ENCODE data around the gene SNRPD3. TPM values are rescaled to one million over a fixed set of nuclear protein-coding genes. Genes with fewer than 3 reads are reported as not detected.
"Not testable (repeated sequence)": the region's sequence is repeated elsewhere in the genome, so short reads cannot be mapped to it uniquely, and the experiment has no call there.

Gene SNRPD3
- total RNA-seq, 1 donor from 2014 or later, result 66.8 TPM

GRCh38 chr22:24543185-24543601 lies 12.6 kb upstream of the SNRPD3 start:
- Histone ChIP-seq H3K27ac (peak overlapping the region; percentile 46), H3K36me3 (peaks cover 92% of the 10 kb centered on the region), H3K4me3 (no peak overlapping the region), H3K4me1 (peaks cover 32% of the 10 kb centered on the region), H3K9me3 (no peaks in the 10 kb centered on the region), H3K27me3 (ENCODE audit: low read depth) (no peaks in the 10 kb centered on the region)
- peak; percentile 12 to 15 for ATAC-seq
- TF ChIP-seq CTCF (IDR thresholded peaks at IDR 0.05), result no peak
- intact Hi-C loops (cut with DNase I), result no loop called here
- DNase-seq, result no peak

DNA sequence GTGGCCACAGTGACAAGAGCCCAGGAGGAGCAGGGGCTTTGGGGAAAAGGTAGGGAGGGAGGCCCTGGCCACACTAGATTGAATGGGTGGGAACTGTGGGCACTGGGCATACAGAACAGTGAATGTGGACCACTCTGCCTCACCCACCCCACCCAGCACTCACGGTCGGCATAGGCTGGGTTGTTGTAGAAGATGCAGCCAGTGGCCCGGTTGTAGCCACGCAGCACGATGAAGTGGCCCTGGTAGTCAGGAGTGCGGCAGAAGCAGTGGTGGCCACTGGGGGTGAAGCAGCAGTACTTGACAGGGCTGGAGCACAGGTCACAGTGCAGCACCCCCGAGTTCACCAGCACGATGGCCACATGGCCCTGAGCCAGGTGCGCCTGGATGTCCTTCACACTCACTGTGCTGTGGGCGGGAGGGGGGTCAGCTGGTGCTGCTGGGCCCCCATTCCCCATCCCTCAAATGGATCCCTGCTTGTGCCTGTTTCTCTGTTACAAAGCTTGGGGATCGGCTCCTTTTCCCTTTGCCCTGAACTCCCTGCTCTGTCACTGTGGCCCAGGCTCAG lies 12.0 kb upstream of the SNRPD3 start:
- no peak overlapping the region for H3K27ac ChIP-seq
- no peak overlapping the region for H3K4me3 ChIP-seq
- DNase-seq, result no peak
- intact Hi-C loops (cut with DNase I), result no loop called here
- ATAC-seq, result no peak
- H3K9me3 ChIP-seq, result no peaks in the 10 kb centered on the region
- peaks cover 92% of the 10 kb centered on the region for H3K36me3 ChIP-seq
- no peaks in the 10 kb centered on the region for H3K27me3 ChIP-seq (ENCODE audit: low read depth)
- no peak for TF ChIP-seq CTCF (IDR thresholded peaks at IDR 0.05)
- peaks cover 32% of the 10 kb centered on the region for H3K4me1 ChIP-seq

GRCh38 chr22:24548812-24549211 lies 7.0 kb upstream of the SNRPD3 start:
- peaks cover 65% of the 10 kb centered on the region for H3K36me3 ChIP-seq
- no peak for DNase-seq
- TF ChIP-seq CTCF (IDR thresholded peaks at IDR 0.05), result no peak
- peaks cover 60% of the 10 kb centered on the region for H3K4me1 ChIP-seq
- intact Hi-C loops (cut with DNase I), result no loop called here
- no peak overlapping the region for H3K4me3 ChIP-seq
- no peaks in the 10 kb centered on the region for H3K27me3 ChIP-seq (ENCODE audit: low read depth)
- no peak for ATAC-seq
- no peaks in the 10 kb centered on the region for H3K9me3 ChIP-seq
- no peak overlapping the region for H3K27ac ChIP-seq

DNA sequence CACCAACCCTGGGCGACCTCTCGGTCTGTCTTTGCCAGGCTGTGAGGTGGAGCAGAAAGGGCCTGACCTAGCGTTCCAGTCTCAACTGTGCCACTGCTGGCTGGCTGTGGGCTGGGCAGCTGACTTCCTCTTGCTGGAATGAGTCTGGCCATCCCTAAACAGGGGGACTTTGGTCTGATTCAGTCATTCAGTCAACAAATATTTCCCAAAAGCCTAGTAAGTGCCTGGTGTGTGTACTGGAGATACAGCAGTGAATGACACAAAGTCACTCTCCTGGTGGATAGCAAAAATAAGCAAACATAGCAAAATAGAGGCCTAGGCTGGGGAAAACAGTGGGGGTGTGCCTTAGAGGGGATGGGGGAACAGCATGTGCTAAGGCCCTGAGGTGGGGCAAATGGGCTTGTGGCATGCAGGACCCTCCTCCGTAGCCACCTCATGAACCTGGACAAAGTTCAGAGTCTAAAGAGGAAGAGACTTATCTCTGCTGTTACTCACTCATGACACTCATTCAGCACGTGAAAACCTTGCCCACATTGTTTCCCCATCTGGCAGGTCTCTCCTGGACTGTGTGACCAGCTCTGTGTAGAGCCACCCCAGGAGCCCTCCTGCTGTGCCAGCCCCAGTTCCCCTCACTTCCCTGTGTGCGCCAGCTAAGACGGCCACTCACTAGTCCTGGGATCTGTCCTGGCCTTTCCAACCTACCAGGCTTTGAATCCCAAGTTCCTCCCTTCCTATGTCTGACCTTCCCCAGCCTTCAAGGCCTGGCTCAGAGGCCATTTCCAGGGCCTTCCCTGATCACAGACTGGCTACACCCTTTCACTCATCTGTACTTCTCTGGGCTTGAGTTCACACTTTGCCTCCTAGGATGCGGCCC lies 5.5 kb upstream of the SNRPD3 start:
- intact Hi-C loops (cut with DNase I), result no loop called here
- Histone ChIP-seq H3K36me3 (peaks cover 51% of the 10 kb centered on the region), H3K4me1 (peaks cover 56% of the 10 kb centered on the region), H3K4me3 (no peak overlapping the region), H3K9me3 (no peaks in the 10 kb centered on the region), H3K27me3 (ENCODE audit: low read depth) (no peaks in the 10 kb centered on the region), H3K27ac (peak overlapping the region; percentile 20)
- no peak for ATAC-seq
- no peak for DNase-seq
- no peak for TF ChIP-seq CTCF (IDR thresholded peaks at IDR 0.05)

DNA sequence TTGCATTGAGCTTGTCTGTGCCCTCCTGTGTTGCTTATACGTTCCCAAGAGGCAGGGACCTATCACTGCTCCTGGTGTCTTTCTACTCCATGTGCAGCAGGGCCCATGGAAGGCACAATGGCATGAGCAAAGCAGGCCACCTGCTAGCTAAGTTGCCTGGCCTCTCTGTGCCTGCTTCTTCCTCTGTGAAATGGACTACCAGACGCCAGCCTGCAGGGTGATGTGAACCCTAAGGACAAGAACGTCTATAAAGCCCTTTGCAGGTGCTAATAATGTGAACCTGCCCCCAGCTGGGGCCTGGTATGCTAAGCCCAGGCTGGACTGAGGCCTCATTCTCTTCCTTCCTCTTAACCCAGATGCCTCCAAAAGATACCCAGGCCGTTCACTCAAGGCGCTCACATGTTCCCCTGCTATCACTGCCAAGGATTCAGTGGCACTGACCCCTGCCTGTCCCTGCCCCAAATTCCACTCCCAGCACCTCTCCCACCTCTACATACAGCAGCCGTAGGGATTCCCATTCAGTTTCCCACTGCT lies 4.8 kb upstream of the SNRPD3 start:
- Histone ChIP-seq H3K9me3 (no peaks in the 10 kb centered on the region), H3K36me3 (peaks cover 50% of the 10 kb centered on the region), H3K27ac (no peak overlapping the region), H3K4me3 (no peak overlapping the region), H3K27me3 (ENCODE audit: low read depth) (no peaks in the 10 kb centered on the region), H3K4me1 (peaks cover 51% of the 10 kb centered on the region)
- intact Hi-C loops (cut with DNase I), result no loop called here
- TF ChIP-seq CTCF (IDR thresholded peaks at IDR 0.05), result no peak
- ATAC-seq (no peak), DNase-seq (no peak)

DNA sequence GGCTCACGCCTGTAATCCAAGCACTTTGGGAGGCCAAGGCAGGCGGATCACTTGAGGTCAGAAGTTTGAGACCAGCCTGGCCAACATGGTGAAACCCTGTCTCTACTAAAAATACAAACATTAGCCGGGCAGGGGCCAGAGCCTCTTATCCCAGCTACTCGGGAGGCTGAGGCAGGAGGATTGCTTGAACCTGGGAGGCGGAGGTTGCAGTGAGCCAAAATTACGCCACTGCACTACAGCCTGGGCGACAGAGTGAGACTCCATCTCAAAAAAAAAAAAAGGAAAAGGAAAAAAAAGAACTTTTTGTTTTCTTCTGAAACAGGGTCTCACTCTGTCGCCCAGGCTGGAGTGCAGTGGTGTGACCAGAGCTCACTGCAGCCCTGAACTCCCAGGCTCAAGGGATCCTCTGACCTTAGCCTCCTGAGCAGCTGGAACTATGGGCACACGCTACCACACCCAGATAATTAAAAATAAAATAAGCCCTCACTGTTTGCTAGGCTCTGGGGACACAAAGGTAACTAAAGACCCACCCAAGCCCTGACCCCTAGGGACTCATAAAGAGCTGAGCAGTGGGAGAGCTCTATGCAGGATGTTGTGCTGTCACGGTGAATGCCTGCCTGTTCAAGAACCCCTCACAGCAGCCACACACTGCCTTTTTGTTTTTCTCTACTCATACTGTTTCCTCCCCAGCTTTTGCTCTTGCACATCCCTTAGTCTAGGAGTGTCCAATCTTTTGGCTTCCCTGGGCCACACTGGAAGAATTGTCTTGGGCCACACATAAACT lies 3.1 kb upstream of the SNRPD3 start:
- Histone ChIP-seq H3K4me3 (peak overlapping the region; percentile 76), H3K36me3 (peaks cover 37% of the 10 kb centered on the region), H3K4me1 (peaks cover 65% of the 10 kb centered on the region)
- ATAC-seq; H3K27ac ChIP-seq; intact Hi-C loops (cut with DNase I); H3K9me3 ChIP-seq; H3K27me3 ChIP-seq (ENCODE audit: low read depth); DNase-seq: not testable (repeated sequence)

Data from lower lobe of right lung (tissue), 2 donors.